Heart left ventricle (tissue), 16 donors: ENCODE results near the gene SLC25A43. TPM values are rescaled to one million over a fixed set of nuclear protein-coding genes. Genes with fewer than 3 reads are reported as not detected.

Source experiments
- ATAC-seq, 4 donors: fragments of 200-7000 bp; cut with Tn5 transposase; one replicate each; pipeline ENCODE4 v1.9.1; 2020 to 2022; ENCODE audit warnings: moderate library complexity in 4 of 4, mild to moderate bottlenecking in 3 of 4, moderate number of reproducible peaks in 1 of 4
- DNase-seq, 5 donors: peaks; one replicate each; pipeline ENCODE4 v3.0.0-alpha.2; 2020
- H3K27ac ChIP-seq, 12 donors: fragments of 200-600 bp; sonication (generic) in 4 of 12; one replicate each; pipeline versions ENCODE4 v1.5.0 to v1.8.0; 2016 to 2022; ENCODE audit warnings: mild to moderate bottlenecking in 2 of 12
- H3K27me3 ChIP-seq, 9 donors: fragments of 200-600 bp; sonication (generic) in 2 of 9; one replicate each; pipeline versions ENCODE4 v1.5.1 to v1.8.0; 2016 to 2022; ENCODE audit warnings: mild to moderate bottlenecking in 3 of 9
- H3K36me3 ChIP-seq, 9 donors: fragments of 200-600 bp; sonication (generic) in 2 of 9; one replicate each; pipeline versions ENCODE4 v1.5.0 to v1.8.0; 2018 to 2022; ENCODE audit warnings: mild to moderate bottlenecking in 2 of 9
- H3K4me1 ChIP-seq, 12 donors: fragments of 200-600 bp; sonication (generic) in 4 of 12; one replicate each; pipeline versions ENCODE4 v1.5.0 to v1.8.0; 2016 to 2022; ENCODE audit warnings: mild to moderate bottlenecking in 3 of 12
- H3K4me3 ChIP-seq, 12 donors: fragments of 200-600 bp; sonication (generic) in 4 of 12; one replicate each; pipeline versions ENCODE4 v1.5.0 to v1.8.0; 2017 to 2022; ENCODE audit warnings: mild to moderate bottlenecking in 9 of 12, moderate library complexity in 4 of 12
- H3K9me3 ChIP-seq, 12 donors: fragments of 200-600 bp; sonication (generic) in 4 of 12; one replicate each; pipeline versions ENCODE4 v1.5.0 to v1.8.0; 2016 to 2022; ENCODE audit warnings: mild to moderate bottlenecking in 1 of 12
- CTCF ChIP-seq, 12 donors: fragments of 200-600 bp; sonication (generic) in 4 of 12; IDR thresholded peaks; one replicate each; pipeline versions ENCODE4 v1.5.0 to v1.8.0; 2018 to 2022; ENCODE audit warnings: antibody characterized with exemption in 12 of 12, mild to moderate bottlenecking in 5 of 12
- POLR2A ChIP-seq, 2 donors: fragments of 450-650 bp; IDR thresholded peaks; one replicate each; pipeline ENCODE4 v1.6.1; 2017; ENCODE audit warnings: antibody characterized with exemption in 2 of 2, mild to moderate bottlenecking in 2 of 2, moderate library complexity in 2 of 2
- WGBS, 4 donors: extraction: QIAGEN DNeasy Blood & Tissue Kit in 2 of 4; methylation state at CpG; one replicate each; pipeline versions ENCODE4 v1.1.5 to v1.1.7; 2013 to 2018; 5-methylcytosine and 5-hydroxymethylcytosine counted together
- intact Hi-C, 10 donors: fragments of 100-400 bp; cut with DNase I; formaldehyde crosslinking; loops; one replicate each; pipeline versions ENCODE4 v1.11.1 to v1.14.2; 2022
- polyA plus RNA-seq, 2 donors: library from polyadenylated mRNA; stranded (reverse); fragments of 200-250 nt; gene quantifications; one replicate each; pipeline ENCODE4 v1.2.3, GENCODE V29; 2013
- total RNA-seq, 9 donors: library from RNA; depleted of rRNA in 2 of 9; stranded (reverse); fragments of >200 nt in 2 of 9; fragmentation: NEBNext Ultra II Directional in 3 of 9; extraction: Animal tissue kit (Norgen Biotek cat#: 25700) in 3 of 9; gene quantifications; one replicate each; pipeline versions ENCODE4 v1.1.0 to v1.2.4, GENCODE V29; 2016 to 2023
- donor health status: ischemic (EF 13 %, LVEDD 7.1; RV severe dilation, severe dysfunction).
- donor health status: healthy with polysubstance abuse.
- donor health status: DM: no; HTN: yes; CAD: no.
- donor health status: DM: no; HTN: no; CAD: no.
- donor health status: ischemic (EF 25% LVEDD 6.9; RV normal size, moderate dysfunction).
- donor health status: ischemic (EF 25% LVEDD 5.7; RV mildly dilated, moderate dysfunction).
- donor health status: healthy.
- donor health status: DM: yes; HTN: yes; CAD: no.
- donor health status: ischemic (EF 35%, LVEDD 5.7; RV mildly dilated, moderate dysfunction).
- donor health status: nonischemic (EF 11% LVEDD 7.7; RV severe dilation, severe dysfunction).
- donor health status: DM: yes; HTN: yes; CAD: no.
- donor health status: PGD.
- donor health status: ischemic (EF 29% LVEDD 5.4; RV normal size, mild dysfunction).
- donor health status: nonischemic (EF 23%, LVEDD 6.1; RV moderate dilation, normal function).

The SLC25A43 gene
- total and polyA plus RNA-seq, 11 donors, result 1.7 to 7.8 (median 3.1) TPM

GRCh38 chrX:119497185-119497584 is 98.0 kb downstream of the SLC25A43 start:
- Histone ChIP-seq H3K4me3 (no peak overlapping the region), H3K36me3 (no peaks in the 10 kb centered on the region), H3K27ac (no peak overlapping the region), H3K4me1 (no peaks in the 10 kb centered on the region), H3K9me3 (no peaks in the 10 kb centered on the region), H3K27me3 (no peaks in the 10 kb centered on the region)
- intact Hi-C loops, result no loop called here
- no peak for TF ChIP-seq POLR2A (IDR thresholded peaks at IDR 0.05)
- no peak for ATAC-seq
- WGBS, 4 donors, result 50 to 85% (median 66%) methylated on average over 1 of the region's 1 CpG
- no peak for DNase-seq

- TF ChIP-seq CTCF (IDR thresholded peaks at IDR 0.05) (no peak), POLR2A (IDR thresholded peaks at IDR 0.05) (no peak)
- Histone ChIP-seq H3K27ac (no peak overlapping the region), H3K36me3 (no peaks in the 10 kb centered on the region), H3K4me1 (peaks cover 0 to 8% (median 0%) of the 10 kb centered on the region in 12 donors), H3K4me3 (no peak overlapping the region), H3K27me3 (no peaks in the 10 kb centered on the region), H3K9me3 (no peaks in the 10 kb centered on the region)
- intact Hi-C loops, result no loop called here
- DNase-seq (no peak), ATAC-seq (no peak)
- 75 to 87% (median 80%) methylated on average over 13 of the region's 13 CpGs for WGBS, 4 donors
Observed at GRCh38 chrX:119500061-119500800, 101.1 kb downstream of the SLC25A43 start.

GRCh38 chrX:119501511-119502148 is 102.5 kb downstream of the SLC25A43 start:
- TF ChIP-seq POLR2A (IDR thresholded peaks at IDR 0.05) (no peak), CTCF (IDR thresholded peaks at IDR 0.05) (no peak)
- Histone ChIP-seq H3K9me3 (no peaks in the 10 kb centered on the region), H3K4me3 (no peak overlapping the region), H3K27me3 (no peaks in the 10 kb centered on the region), H3K27ac (no peak overlapping the region), H3K4me1 (peaks cover 0 to 8% (median 0%) of the 10 kb centered on the region in 12 donors), H3K36me3 (no peaks in the 10 kb centered on the region)
- DNase-seq (no peak), ATAC-seq (no peak)
- intact Hi-C loops, result no loop called here
- WGBS, 4 donors, result 85 to 94% (median 91%) methylated on average over 7 of the region's 7 CpGs

- no peak for TF ChIP-seq POLR2A (IDR thresholded peaks at IDR 0.05)
- TF ChIP-seq CTCF (IDR thresholded peaks at IDR 0.05), result no peak
- DNase-seq (no peak), ATAC-seq (peak in 2 of 4 donors; percentile 31 to 42)
- no peak overlapping the region for H3K27ac ChIP-seq
- H3K4me3 ChIP-seq, result no peak overlapping the region
- no peaks in the 10 kb centered on the region for H3K27me3 ChIP-seq
- intact Hi-C loops, result no loop called here
- 48 to 64% (median 55%) methylated on average over 11 of the region's 11 CpGs for WGBS, 4 donors
- H3K9me3 ChIP-seq, result no peaks in the 10 kb centered on the region
- no peaks in the 10 kb centered on the region for H3K36me3 ChIP-seq
- peaks cover 0 to 8% (median 0%) of the 10 kb centered on the region in 12 donors for H3K4me1 ChIP-seq
Observed at GRCh38 chrX:119502727-119503483, 103.8 kb downstream of the SLC25A43 start.
